GM13977 (cell line): ENCODE measurements around the gene OPCML.

Source experiments
- DNase-seq: peaks from one replicate; pipeline ENCODE4 v3.0.0; 2012; ENCODE audit warnings: low spot score
- in situ Hi-C: fragments of 300-500 bp; cut with MboI; formaldehyde crosslinking; loops from one replicate; pipeline ENCODE4 v1.12.0; 2022; ENCODE audit warnings: low sequenced_read_pairs, low pct_unique_long_range_greater_than_20kb, mixed read lengths, inconsistent platforms; ENCODE audit not compliant: unreplicated experiment
- TF ChIP-seq, protein P1 (sequence below): IDR thresholded peaks from 2 replicates; pipeline ENCODE4 v1.5.1; 2012; ENCODE audit warnings: mild to moderate bottlenecking, control low read depth; ENCODE audit not compliant: insufficient read depth; ENCODE audit errors: extremely low read depth, missing control alignments

OPCML gene

GRCh38 chr11:132646890-132647289 lies 885.4 kb downstream of the OPCML start:
- in situ Hi-C loops = no loop called here
- no peak for DNase-seq

DNA sequence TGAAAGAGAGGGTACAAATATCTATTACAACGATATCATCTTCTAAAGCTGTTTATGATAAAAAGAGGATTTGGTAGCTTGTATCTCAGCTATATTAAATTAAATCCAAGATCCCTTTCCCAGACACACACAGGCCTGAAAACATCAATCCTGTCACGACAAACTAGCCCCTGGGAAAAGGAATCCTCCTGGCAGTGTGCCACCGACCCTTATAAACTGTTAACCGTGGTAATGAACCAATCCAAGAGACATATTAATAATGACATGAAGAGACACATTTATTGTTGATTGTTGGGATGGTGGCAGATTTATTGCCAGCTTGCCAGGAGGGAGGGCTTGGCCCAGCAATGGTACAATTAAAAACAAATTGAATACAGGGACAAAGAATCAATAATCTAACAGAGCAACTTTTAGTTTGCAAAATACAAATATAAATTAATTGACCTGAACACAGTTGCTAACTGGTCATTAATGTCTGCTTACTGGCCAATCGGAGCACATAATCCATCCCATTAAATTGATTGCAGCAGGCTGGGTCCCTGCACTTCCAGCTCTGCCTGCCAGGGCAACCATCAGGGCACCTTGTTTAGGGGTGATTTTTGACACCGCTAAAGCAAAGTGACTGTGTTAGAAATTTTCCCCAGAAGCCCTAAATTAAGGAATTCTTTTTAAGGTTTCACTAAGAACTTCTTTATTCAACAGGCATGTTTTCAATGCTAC lies 887.6 kb downstream of the OPCML start:
- no peak for DNase-seq
- TF ChIP-seq, protein P1, sequence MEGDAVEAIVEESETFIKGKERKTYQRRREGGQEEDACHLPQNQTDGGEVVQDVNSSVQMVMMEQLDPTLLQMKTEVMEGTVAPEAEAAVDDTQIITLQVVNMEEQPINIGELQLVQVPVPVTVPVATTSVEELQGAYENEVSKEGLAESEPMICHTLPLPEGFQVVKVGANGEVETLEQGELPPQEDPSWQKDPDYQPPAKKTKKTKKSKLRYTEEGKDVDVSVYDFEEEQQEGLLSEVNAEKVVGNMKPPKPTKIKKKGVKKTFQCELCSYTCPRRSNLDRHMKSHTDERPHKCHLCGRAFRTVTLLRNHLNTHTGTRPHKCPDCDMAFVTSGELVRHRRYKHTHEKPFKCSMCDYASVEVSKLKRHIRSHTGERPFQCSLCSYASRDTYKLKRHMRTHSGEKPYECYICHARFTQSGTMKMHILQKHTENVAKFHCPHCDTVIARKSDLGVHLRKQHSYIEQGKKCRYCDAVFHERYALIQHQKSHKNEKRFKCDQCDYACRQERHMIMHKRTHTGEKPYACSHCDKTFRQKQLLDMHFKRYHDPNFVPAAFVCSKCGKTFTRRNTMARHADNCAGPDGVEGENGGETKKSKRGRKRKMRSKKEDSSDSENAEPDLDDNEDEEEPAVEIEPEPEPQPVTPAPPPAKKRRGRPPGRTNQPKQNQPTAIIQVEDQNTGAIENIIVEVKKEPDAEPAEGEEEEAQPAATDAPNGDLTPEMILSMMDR = no peak
- in situ Hi-C loops = no loop called here

More at GRCh38 chr11:132646890-132647289, 885.4 kb downstream of the OPCML start:
- TF ChIP-seq, protein P1 = no peak

- in situ Hi-C loops = no loop called here
- no peak for DNase-seq
- TF ChIP-seq, protein P1 = no peak
These were observed 889.1 kb downstream of the OPCML start for GRCh38 chr11:132643239-132643638.

GRCh38 chr11:132640952-132641351 lies 891.3 kb downstream of the OPCML start:
- in situ Hi-C loops = no loop called here
- TF ChIP-seq, protein P1 = no peak
- DNase-seq = no peak

GRCh38 chr11:132639986-132640385 lies 892.3 kb downstream of the OPCML start:
- DNase-seq = no peak
- TF ChIP-seq, protein P1 = no peak
- in situ Hi-C loops = no loop called here

DNA sequence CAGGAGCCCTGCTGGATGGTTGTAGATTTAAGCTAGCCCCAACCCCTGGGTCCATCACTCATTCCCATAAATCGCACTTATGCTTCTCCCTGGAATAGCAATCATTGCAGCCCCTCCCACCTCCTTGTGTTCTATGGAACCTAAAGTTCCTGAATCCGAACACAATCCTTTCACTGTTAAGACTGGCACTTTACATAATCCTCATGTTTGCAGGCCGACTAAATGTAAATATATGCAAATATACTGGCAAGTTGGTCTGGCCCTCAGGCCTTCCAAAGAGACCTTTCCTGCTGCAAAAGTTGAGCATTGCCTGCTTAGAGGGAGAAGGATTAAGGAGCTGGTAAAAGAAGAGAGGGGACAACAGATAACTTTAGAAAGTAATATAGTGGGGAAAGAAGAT lies 892.9 kb downstream of the OPCML start:
- DNase-seq = no peak
- TF ChIP-seq, protein P1 = no peak

More for the DNA sequence above, 892.9 kb downstream of the OPCML start:
- in situ Hi-C loops = no loop called here
